ENCODE results near the gene SLC28A2. TPM values are rescaled to one million over a fixed set of nuclear protein-coding genes. Genes with fewer than 3 reads are reported as not detected.

SLC28A2 gene
- total and polyA plus RNA-seq, 2 donors (not counting 1 experiment from before 2014, with no cell fraction given), result not detected

- Mint-ChIP-seq H3K27me3 (peaks cover 31% of the 10 kb centered on the region), H3K9me3 (ENCODE audit: insufficient read depth) (no peaks in the 10 kb centered on the region), H3K4me1 (no peaks in the 10 kb centered on the region), H3K4me3 (no peak overlapping the region), H3K27ac (no peak overlapping the region)
- ATAC-seq (ENCODE audit: low read depth) (no peak), DNase-seq (no peak)
- no peak overlapping the region for H3K9ac ChIP-seq (ENCODE audit: low read length)
- H3K9me3 ChIP-seq (ENCODE audit: control extremely low read depth in 1 of 3, control insufficient read depth in 2 of 3, insufficient read depth in 1 of 3, low read length in 2 of 3), result no peaks in the 10 kb centered on the region
- H3K27ac ChIP-seq (ENCODE audit: low read length in 2 of 2), result no peak overlapping the region
- POLR2A ChIA-PET, result no interaction called here
- no peak overlapping the region for H2AFZ ChIP-seq (ENCODE audit: insufficient read depth, low read depth, low read length, poor library complexity, severe bottlenecking)
- intact Hi-C loops (cut with micrococcal nuclease), result no loop called here
- H4K20me1 ChIP-seq (ENCODE audit: control insufficient read depth, insufficient read depth, low read length, poor library complexity, severe bottlenecking), result no peaks in the 10 kb centered on the region
- CTCF ChIA-PET, result no interaction called here
- TF ChIP-seq, protein P1, sequence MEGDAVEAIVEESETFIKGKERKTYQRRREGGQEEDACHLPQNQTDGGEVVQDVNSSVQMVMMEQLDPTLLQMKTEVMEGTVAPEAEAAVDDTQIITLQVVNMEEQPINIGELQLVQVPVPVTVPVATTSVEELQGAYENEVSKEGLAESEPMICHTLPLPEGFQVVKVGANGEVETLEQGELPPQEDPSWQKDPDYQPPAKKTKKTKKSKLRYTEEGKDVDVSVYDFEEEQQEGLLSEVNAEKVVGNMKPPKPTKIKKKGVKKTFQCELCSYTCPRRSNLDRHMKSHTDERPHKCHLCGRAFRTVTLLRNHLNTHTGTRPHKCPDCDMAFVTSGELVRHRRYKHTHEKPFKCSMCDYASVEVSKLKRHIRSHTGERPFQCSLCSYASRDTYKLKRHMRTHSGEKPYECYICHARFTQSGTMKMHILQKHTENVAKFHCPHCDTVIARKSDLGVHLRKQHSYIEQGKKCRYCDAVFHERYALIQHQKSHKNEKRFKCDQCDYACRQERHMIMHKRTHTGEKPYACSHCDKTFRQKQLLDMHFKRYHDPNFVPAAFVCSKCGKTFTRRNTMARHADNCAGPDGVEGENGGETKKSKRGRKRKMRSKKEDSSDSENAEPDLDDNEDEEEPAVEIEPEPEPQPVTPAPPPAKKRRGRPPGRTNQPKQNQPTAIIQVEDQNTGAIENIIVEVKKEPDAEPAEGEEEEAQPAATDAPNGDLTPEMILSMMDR (IDR thresholded peaks at IDR 0.05), result no peak
- TF ChIP-seq EZH2 (IDR thresholded peaks at IDR 0.05; ENCODE audit: borderline replicate concordance, insufficient read depth, low read depth, low read length, poor library complexity, severe bottlenecking), result no peak
- peaks cover 0 to 14% (median 5%) of the 10 kb centered on the region in 4 experiments for H3K27me3 ChIP-seq (replicated peaks in 1 of 4; ENCODE audit: control extremely low read depth in 1 of 4, control insufficient read depth in 3 of 4, insufficient read depth in 4 of 4, low read length in 3 of 4)
- H3K4me3 ChIP-seq (ENCODE audit: control extremely low read depth in 1 of 5, extremely low read depth in 1 of 5, insufficient read depth in 1 of 5, low read depth in 2 of 5, low read length in 4 of 5), result no peak overlapping the region
- H3K4me2 ChIP-seq (replicated peaks; ENCODE audit: low read depth, low read length, poor library complexity, severe bottlenecking), result no peak overlapping the region
- no CpG with 5 or more reads among the region's 2 CpGs for whole genome bisulfite sequencing (ENCODE audit: insufficient coverage)
- H3K4me1 ChIP-seq (ENCODE audit: control insufficient read depth in 2 of 2, insufficient read depth in 2 of 2, low read length in 2 of 2), result no peaks in the 10 kb centered on the region
- no peaks in the 10 kb centered on the region for H3K36me3 ChIP-seq (replicated peaks in 1 of 2; ENCODE audit: control extremely low read depth in 1 of 2, control insufficient read depth in 1 of 2, extremely low read depth in 1 of 2, insufficient read depth in 2 of 2, low read length in 1 of 2)
- H3K79me2 ChIP-seq (ENCODE audit: control insufficient read depth, insufficient read depth, low read length), result no peaks in the 10 kb centered on the region
Observed at GRCh38 chr15:45285413-45285812, 33.4 kb downstream of the SLC28A2 start.

DNA sequence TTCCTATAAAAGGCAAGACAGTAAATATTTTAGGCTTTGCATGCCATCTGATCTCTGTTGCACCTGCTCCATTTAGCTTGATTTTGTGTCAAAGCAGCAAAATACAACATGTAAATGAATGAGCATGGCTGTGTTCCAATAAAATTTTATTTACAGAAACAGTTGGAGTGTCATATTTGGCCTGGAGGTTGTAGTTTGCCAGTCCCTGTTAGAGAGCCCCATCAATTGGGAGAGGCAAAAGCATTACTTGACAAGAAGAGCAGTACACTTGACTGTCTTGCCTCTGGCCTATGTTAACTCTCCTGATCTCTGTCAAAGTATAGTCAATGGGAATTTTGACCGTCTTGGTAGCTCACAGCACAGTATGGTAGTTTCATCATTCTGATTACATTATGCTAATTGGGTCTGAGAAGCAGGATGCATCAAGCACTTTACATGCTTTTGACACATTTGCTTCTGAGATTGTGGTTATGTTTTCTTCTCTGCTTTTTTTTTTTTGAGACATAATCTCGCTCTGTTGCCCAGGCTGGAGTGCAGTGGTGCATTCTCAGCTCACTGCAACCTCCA lies 35.4 kb downstream of the SLC28A2 start:
- Histone ChIP-seq H3K4me3 (ENCODE audit: control extremely low read depth in 1 of 5, extremely low read depth in 1 of 5, insufficient read depth in 1 of 5, low read depth in 2 of 5, low read length in 4 of 5) (no peak overlapping the region), H4K20me1 (ENCODE audit: control insufficient read depth, insufficient read depth, low read length, poor library complexity, severe bottlenecking) (no peaks in the 10 kb centered on the region), H3K9me3 (ENCODE audit: control extremely low read depth in 1 of 3, control insufficient read depth in 2 of 3, insufficient read depth in 1 of 3, low read length in 2 of 3) (no peaks in the 10 kb centered on the region), H3K4me2 (replicated peaks; ENCODE audit: low read depth, low read length, poor library complexity, severe bottlenecking) (no peak overlapping the region), H3K9ac (ENCODE audit: low read length) (no peak overlapping the region), H3K27me3 (replicated peaks in 1 of 4; ENCODE audit: control extremely low read depth in 1 of 4, control insufficient read depth in 3 of 4, insufficient read depth in 4 of 4, low read length in 3 of 4) (peaks cover 0 to 11% (median 5%) of the 10 kb centered on the region in 4 experiments), H3K27ac (ENCODE audit: low read length in 2 of 2) (no peak overlapping the region), H3K79me2 (ENCODE audit: control insufficient read depth, insufficient read depth, low read length) (no peaks in the 10 kb centered on the region), H2AFZ (ENCODE audit: insufficient read depth, low read depth, low read length, poor library complexity, severe bottlenecking) (no peak overlapping the region), H3K36me3 (replicated peaks in 1 of 2; ENCODE audit: control extremely low read depth in 1 of 2, control insufficient read depth in 1 of 2, extremely low read depth in 1 of 2, insufficient read depth in 2 of 2, low read length in 1 of 2) (no peaks in the 10 kb centered on the region), H3K4me1 (ENCODE audit: control insufficient read depth in 2 of 2, insufficient read depth in 2 of 2, low read length in 2 of 2) (no peaks in the 10 kb centered on the region)
- POLR2A ChIA-PET, result no interaction called here
- ATAC-seq (ENCODE audit: low read depth) (no peak), DNase-seq (no peak)
- TF ChIP-seq EZH2 (IDR thresholded peaks at IDR 0.05; ENCODE audit: borderline replicate concordance, insufficient read depth, low read depth, low read length, poor library complexity, severe bottlenecking), result no peak
- TF ChIP-seq, protein P1 (IDR thresholded peaks at IDR 0.05), result no peak
- H3K4me3 Mint-ChIP-seq, result no peak overlapping the region
- H3K27me3 Mint-ChIP-seq, result peaks cover 32% of the 10 kb centered on the region
- H3K4me1 Mint-ChIP-seq, result no peaks in the 10 kb centered on the region
- no peak overlapping the region for H3K27ac Mint-ChIP-seq
- intact Hi-C loops (cut with micrococcal nuclease), result no loop called here
- CTCF ChIA-PET, result interaction anchor here (1.0 to 1.7 kb wide), 3 partner anchors 11 to 19 kb away, joined by 3 to 4 read pairs (median 3); no protein-coding TSS in a partner anchor
- WGBS (ENCODE audit: insufficient coverage), result 100% methylated on average over 1 of the region's 2 CpGs
- no peaks in the 10 kb centered on the region for H3K9me3 Mint-ChIP-seq (ENCODE audit: insufficient read depth)

All from B cell (primary cell).